ENCODE results near the gene DPF1.
A peak's percentile ranks its signal among the peaks of the same experiment; 100 is the strongest.

Gene DPF1

GRCh38 chr19:38270587-38271167, 46.7 kb upstream of the DPF1 start (continued):
- TF ChIP-seq ZBTB17 (tag by site-specific recombination; IDR thresholded peaks at IDR 0.05): peak; percentile 90
- no peak for TF ChIP-seq ZNF623 (tag by site-specific recombination; IDR thresholded peaks at IDR 0.05)
- TF ChIP-seq, protein P1, sequence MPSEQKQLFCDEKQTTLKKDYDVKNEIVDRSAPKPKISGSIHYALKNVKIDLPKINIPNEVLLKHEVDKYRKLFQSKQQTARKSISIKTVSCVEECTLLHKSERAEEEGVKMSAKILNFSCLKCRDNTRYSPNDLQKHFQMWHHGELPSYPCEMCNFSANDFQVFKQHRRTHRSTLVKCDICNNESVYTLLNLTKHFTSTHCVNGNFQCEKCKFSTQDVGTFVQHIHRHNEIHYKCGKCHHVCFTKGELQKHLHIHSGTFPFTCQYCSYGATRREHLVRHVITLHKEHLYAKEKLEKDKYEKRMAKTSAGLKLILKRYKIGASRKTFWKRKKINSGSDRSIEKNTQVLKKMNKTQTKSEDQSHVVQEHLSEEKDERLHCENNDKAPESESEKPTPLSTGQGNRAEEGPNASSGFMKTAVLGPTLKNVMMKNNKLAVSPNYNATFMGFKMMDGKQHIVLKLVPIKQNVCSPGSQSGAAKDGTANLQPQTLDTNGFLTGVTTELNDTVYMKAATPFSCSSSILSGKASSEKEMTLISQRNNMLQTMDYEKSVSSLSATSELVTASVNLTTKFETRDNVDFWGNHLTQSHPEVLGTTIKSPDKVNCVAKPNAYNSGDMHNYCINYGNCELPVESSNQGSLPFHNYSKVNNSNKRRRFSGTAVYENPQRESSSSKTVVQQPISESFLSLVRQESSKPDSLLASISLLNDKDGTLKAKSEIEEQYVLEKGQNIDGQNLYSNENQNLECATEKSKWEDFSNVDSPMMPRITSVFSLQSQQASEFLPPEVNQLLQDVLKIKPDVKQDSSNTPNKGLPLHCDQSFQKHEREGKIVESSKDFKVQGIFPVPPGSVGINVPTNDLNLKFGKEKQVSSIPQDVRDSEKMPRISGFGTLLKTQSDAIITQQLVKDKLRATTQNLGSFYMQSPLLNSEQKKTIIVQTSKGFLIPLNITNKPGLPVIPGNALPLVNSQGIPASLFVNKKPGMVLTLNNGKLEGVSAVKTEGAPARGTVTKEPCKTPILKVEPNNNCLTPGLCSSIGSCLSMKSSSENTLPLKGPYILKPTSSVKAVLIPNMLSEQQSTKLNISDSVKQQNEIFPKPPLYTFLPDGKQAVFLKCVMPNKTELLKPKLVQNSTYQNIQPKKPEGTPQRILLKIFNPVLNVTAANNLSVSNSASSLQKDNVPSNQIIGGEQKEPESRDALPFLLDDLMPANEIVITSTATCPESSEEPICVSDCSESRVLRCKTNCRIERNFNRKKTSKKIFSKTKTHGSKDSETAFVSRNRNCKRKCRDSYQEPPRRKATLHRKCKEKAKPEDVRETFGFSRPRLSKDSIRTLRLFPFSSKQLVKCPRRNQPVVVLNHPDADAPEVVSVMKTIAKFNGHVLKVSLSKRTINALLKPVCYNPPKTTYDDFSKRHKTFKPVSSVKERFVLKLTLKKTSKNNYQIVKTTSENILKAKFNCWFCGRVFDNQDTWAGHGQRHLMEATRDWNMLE (tag by site-specific recombination; conservative IDR thresholded peaks at IDR 0.05; ENCODE audit: low read depth): 0 out of 2 replicates have a peak, but pooled peaks have one; percentile 21
- TF ChIP-seq ZNF274 (IDR thresholded peaks at IDR 0.05; ENCODE audit: low read length): no peak
- TF ChIP-seq ZNF274 (tag by site-specific recombination; IDR thresholded peaks at IDR 0.05; ENCODE audit: borderline replicate concordance): no peak
- no peak for TF ChIP-seq ZNF132 (tag by site-specific recombination; IDR thresholded peaks at IDR 0.05; ENCODE audit: borderline replicate concordance)
- TF ChIP-seq ZNF404 (tag by site-specific recombination; IDR thresholded peaks at IDR 0.05): no peak
- no peak for TF ChIP-seq ZBTB7A (tag by site-specific recombination; IDR thresholded peaks at IDR 0.05; ENCODE audit: low read depth)
- TF ChIP-seq ZXDB (tag by site-specific recombination; IDR thresholded peaks at IDR 0.05): peak; percentile 44
- TF ChIP-seq YY1 (tag by site-specific recombination; IDR thresholded peaks at IDR 0.05): no peak
- TF ChIP-seq, protein P2, sequence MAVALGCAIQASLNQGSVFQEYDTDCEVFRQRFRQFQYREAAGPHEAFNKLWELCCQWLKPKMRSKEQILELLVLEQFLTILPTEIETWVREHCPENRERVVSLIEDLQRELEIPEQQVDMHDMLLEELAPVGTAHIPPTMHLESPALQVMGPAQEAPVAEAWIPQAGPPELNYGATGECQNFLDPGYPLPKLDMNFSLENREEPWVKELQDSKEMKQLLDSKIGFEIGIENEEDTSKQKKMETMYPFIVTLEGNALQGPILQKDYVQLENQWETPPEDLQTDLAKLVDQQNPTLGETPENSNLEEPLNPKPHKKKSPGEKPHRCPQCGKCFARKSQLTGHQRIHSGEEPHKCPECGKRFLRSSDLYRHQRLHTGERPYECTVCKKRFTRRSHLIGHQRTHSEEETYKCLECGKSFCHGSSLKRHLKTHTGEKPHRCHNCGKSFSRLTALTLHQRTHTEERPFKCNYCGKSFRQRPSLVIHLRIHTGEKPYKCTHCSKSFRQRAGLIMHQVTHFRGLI (tag by site-specific recombination; IDR thresholded peaks at IDR 0.05): no peak
- no peak for TF ChIP-seq ZNF660 (tag by site-specific recombination; IDR thresholded peaks at IDR 0.05)
- TF ChIP-seq GLI4 (tag by site-specific recombination; IDR thresholded peaks at IDR 0.05): no peak
- peak; percentile 90 for TF ChIP-seq PRDM10 (tag by site-specific recombination; IDR thresholded peaks at IDR 0.05)
- 0 out of 2 replicates have a peak, but pooled peaks have one; percentile 8 for TF ChIP-seq ZNF76 (tag by site-specific recombination; IDR thresholded peaks at IDR 0.05; ENCODE audit: borderline replicate concordance, low read depth)
- TF ChIP-seq, protein P3, sequence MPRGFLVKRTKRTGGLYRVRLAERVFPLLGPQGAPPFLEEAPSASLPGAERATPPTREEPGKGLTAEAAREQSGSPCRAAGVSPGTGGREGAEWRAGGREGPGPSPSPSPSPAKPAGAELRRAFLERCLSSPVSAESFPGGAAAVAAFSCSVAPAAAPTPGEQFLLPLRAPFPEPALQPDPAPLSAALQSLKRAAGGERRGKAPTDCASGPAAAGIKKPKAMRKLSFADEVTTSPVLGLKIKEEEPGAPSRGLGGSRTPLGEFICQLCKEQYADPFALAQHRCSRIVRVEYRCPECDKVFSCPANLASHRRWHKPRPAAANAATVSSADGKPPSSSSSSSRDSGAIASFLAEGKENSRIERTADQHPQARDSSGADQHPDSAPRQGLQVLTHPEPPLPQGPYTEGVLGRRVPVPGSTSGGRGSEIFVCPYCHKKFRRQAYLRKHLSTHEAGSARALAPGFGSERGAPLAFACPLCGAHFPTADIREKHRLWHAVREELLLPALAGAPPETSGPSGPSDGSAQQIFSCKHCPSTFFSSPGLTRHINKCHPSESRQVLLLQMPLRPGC (tag by site-specific recombination; IDR thresholded peaks at IDR 0.05): peak; percentile 85
- TF ChIP-seq HOXA7 (CRISPR knock-in tag; IDR thresholded peaks at IDR 0.05; ENCODE audit: borderline replicate concordance): no peak
- TF ChIP-seq MEIS1 (CRISPR knock-in tag; IDR thresholded peaks at IDR 0.05; ENCODE audit: borderline replicate concordance): no peak
- no peak for TF ChIP-seq KLF8 (tag by site-specific recombination; IDR thresholded peaks at IDR 0.05)
- TF ChIP-seq HOXC10 (CRISPR knock-in tag; IDR thresholded peaks at IDR 0.05): no peak
- TF ChIP-seq WT1 (tag by site-specific recombination; IDR thresholded peaks at IDR 0.05): peak; percentile 91
- no peak for TF ChIP-seq ZNF707 (tag by site-specific recombination; IDR thresholded peaks at IDR 0.05)
- TF ChIP-seq ZNF837 (tag by site-specific recombination; IDR thresholded peaks at IDR 0.05): no peak
- TF ChIP-seq, protein P4, sequence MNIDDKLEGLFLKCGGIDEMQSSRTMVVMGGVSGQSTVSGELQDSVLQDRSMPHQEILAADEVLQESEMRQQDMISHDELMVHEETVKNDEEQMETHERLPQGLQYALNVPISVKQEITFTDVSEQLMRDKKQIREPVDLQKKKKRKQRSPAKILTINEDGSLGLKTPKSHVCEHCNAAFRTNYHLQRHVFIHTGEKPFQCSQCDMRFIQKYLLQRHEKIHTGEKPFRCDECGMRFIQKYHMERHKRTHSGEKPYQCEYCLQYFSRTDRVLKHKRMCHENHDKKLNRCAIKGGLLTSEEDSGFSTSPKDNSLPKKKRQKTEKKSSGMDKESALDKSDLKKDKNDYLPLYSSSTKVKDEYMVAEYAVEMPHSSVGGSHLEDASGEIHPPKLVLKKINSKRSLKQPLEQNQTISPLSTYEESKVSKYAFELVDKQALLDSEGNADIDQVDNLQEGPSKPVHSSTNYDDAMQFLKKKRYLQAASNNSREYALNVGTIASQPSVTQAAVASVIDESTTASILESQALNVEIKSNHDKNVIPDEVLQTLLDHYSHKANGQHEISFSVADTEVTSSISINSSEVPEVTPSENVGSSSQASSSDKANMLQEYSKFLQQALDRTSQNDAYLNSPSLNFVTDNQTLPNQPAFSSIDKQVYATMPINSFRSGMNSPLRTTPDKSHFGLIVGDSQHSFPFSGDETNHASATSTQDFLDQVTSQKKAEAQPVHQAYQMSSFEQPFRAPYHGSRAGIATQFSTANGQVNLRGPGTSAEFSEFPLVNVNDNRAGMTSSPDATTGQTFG (tag by site-specific recombination; IDR thresholded peaks at IDR 0.05; ENCODE audit: borderline replicate concordance): no peak
- TF ChIP-seq SETDB1 (IDR thresholded peaks at IDR 0.05; ENCODE audit: insufficient read length, low read length): no peak
- no peak for TF ChIP-seq ZNF10 (tag by site-specific recombination; IDR thresholded peaks at IDR 0.05)

All from HEK293 (cell line).